MM.1S (cell line): ENCODE measurements around the gene TMEM143.

Experiments used
- DNase-seq: peaks from one replicate; pipeline ENCODE4 v3.0.0-alpha.2; 2015
- H2AFZ ChIP-seq: fragments of 300-600 bp; sonication (generic); 2 replicates; pipeline ENCODE4 v1.6.0; 2016; ENCODE audit warnings: antibody characterized with exemption, low read length
- H3F3A ChIP-seq: fragments of 300-600 bp; sonication (generic); 2 replicates; pipeline ENCODE4 v1.6.1; 2016; ENCODE audit warnings: mild to moderate bottlenecking, antibody characterized with exemption, low read length, moderate library complexity, mixed read lengths; ENCODE audit not compliant: insufficient read depth
- H3K27ac ChIP-seq: fragments of 300-600 bp; sonication (generic); 2 replicates; pipeline ENCODE4 v1.5.1; 2016; ENCODE audit warnings: mild to moderate bottlenecking, low read length
- H3K27me3 ChIP-seq: fragments of 300-600 bp; sonication (generic); replicated peaks from 2 replicates; pipeline ENCODE4 v1.6.0; 2016; ENCODE audit warnings: low read length; ENCODE audit not compliant: insufficient read depth
- H3K36me3 ChIP-seq: fragments of 300-600 bp; sonication (generic); replicated peaks from 2 replicates; pipeline ENCODE4 v1.6.1; 2016; ENCODE audit warnings: mild to moderate bottlenecking, low read length, mixed read lengths; ENCODE audit not compliant: insufficient read depth
- H3K4me1 ChIP-seq: fragments of 300-600 bp; sonication (generic); 2 replicates; pipeline ENCODE4 v1.6.1; 2016; ENCODE audit warnings: low read length, mixed read lengths
- H3K4me2 ChIP-seq: fragments of 300-600 bp; sonication (generic); 2 replicates; pipeline ENCODE4 v1.6.0; 2016; ENCODE audit warnings: low read depth, low read length
- H3K4me3 ChIP-seq: fragments of 300-600 bp; sonication (generic); 2 replicates; pipeline ENCODE4 v1.5.1; 2016; ENCODE audit warnings: low read length, mixed read lengths
- H3K79me2 ChIP-seq: fragments of 300-600 bp; sonication (generic); 2 replicates; pipeline ENCODE4 v1.6.1; 2016; ENCODE audit warnings: mixed run types, low read length, mixed read lengths
- H3K9ac ChIP-seq: fragments of 300-600 bp; sonication (generic); 2 replicates; pipeline ENCODE4 v1.6.1; 2016; ENCODE audit warnings: low read length, mixed read lengths
- H3K9me2 ChIP-seq: fragments of 300-600 bp; sonication (generic); replicated peaks from 2 replicates; pipeline ENCODE4 v1.6.1; 2016; ENCODE audit warnings: mild to moderate bottlenecking, low read length, mixed read lengths; ENCODE audit not compliant: insufficient read depth
- H3K9me3 ChIP-seq: fragments of 300-600 bp; sonication (generic); replicated peaks from 2 replicates; pipeline ENCODE4 v1.6.1; 2016; ENCODE audit warnings: mild to moderate bottlenecking, low read length, mixed read lengths; ENCODE audit not compliant: insufficient read depth
- H4K20me1 ChIP-seq: fragments of 300-600 bp; sonication (generic); 2 replicates; pipeline ENCODE4 v1.6.1; 2016; ENCODE audit warnings: mild to moderate bottlenecking, low read length, moderate library complexity, mixed read lengths; ENCODE audit not compliant: insufficient read depth
- CTCF ChIP-seq: fragments of 300-600 bp; sonication (generic); IDR thresholded peaks from 2 replicates; pipeline ENCODE4 v1.5.1; 2016; ENCODE audit warnings: antibody characterized with exemption, low read length, mixed read lengths
- EZH2 ChIP-seq: fragments of 300-600 bp; sonication (generic); optimal IDR thresholded peaks from 2 replicates; pipeline ENCODE3; 2017; ENCODE audit warnings: low read depth, mild to moderate bottlenecking, antibody characterized with exemption, low read length, mixed read lengths
- EZH2phosphoT487 ChIP-seq: fragments of 300-600 bp; sonication (generic); IDR thresholded peaks from 2 replicates; pipeline ENCODE4 v1.6.1; 2018; ENCODE audit warnings: antibody characterized with exemption, low read length

Gene TMEM143

GRCh38 chr19:48330012-48330681, 33.6 kb downstream of the TMEM143 start:
- DNase-seq, result peak; percentile 96
- no peak for TF ChIP-seq EZH2phosphoT487
- peak; percentile 18 for TF ChIP-seq CTCF
- no peak for TF ChIP-seq EZH2
- Histone ChIP-seq H3K9me2 (no peaks in the 10 kb centered on the region), H3F3A (peaks cover 37% of the 10 kb centered on the region), H3K27ac (peak overlapping the region; percentile 81), H3K36me3 (no peaks in the 10 kb centered on the region), H3K9ac (peak overlapping the region; percentile 66), H3K27me3 (no peaks in the 10 kb centered on the region), H3K4me1 (peaks cover 24% of the 10 kb centered on the region; the same call in 1 of the 2 replicates), H3K79me2 (0 out of 2 replicates have a peak, but pooled peaks cover 2% of the 10 kb centered on the region), H4K20me1 (no peaks in the 10 kb centered on the region), H3K9me3 (no peaks in the 10 kb centered on the region), H2AFZ (peak overlapping the region; percentile 73), H3K4me3 (peak overlapping the region; percentile 54), H3K4me2 (peak overlapping the region; percentile 95)

DNA sequence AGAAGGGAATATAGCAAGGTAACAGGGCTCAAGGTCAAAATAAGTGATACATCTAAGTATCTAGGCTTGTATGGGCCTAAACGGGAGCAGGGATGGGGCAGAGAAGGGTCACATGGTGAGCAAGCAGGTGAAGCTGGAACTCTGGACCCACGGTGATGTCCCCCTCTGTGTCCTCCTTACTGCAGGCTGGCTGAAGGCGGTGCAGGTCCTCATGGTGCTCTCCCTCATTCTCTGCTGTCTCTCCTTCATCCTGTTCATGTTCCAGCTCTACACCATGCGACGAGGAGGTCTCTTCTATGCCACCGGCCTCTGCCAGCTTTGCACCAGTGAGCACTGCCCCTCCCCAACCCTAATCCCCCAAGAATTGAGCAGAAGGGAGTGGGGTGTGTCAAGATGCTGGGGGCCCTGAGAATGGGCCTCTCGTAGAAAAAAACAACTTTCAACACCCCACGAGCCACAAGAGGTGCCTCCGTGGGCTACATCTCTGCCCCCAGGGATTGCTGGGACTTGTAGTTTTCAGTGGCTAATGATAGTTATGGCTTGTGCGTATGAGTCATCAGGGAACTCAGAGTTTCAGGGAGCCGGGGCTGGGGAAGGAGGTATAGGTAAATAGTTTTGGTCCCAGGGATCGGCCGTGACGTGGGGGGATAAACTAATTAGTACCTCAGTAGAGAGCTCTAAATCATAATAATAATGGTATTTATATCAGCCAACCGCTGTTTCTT, 34.4 kb downstream of the TMEM143 start:
- TF ChIP-seq CTCF (no peak), EZH2 (no peak)
- Histone ChIP-seq H3K36me3 (no peaks in the 10 kb centered on the region), H2AFZ (peak overlapping the region; percentile 73), H3K4me1 (peaks cover 24% of the 10 kb centered on the region; the same call in 1 of the 2 replicates), H3K9me2 (no peaks in the 10 kb centered on the region), H3K9ac (peak overlapping the region; percentile 44; the same call in 1 of the 2 replicates), H3K79me2 (0 out of 2 replicates have a peak, but pooled peaks cover 2% of the 10 kb centered on the region), H4K20me1 (no peaks in the 10 kb centered on the region), H3K9me3 (no peaks in the 10 kb centered on the region), H3F3A (peaks cover 37% of the 10 kb centered on the region), H3K4me2 (peak overlapping the region; percentile 95), H3K27me3 (no peaks in the 10 kb centered on the region), H3K4me3 (peak overlapping the region; percentile 54), H3K27ac (peak overlapping the region; percentile 81; the same call in 1 of the 2 replicates)
- DNase-seq, result peak; percentile 39

DNA sequence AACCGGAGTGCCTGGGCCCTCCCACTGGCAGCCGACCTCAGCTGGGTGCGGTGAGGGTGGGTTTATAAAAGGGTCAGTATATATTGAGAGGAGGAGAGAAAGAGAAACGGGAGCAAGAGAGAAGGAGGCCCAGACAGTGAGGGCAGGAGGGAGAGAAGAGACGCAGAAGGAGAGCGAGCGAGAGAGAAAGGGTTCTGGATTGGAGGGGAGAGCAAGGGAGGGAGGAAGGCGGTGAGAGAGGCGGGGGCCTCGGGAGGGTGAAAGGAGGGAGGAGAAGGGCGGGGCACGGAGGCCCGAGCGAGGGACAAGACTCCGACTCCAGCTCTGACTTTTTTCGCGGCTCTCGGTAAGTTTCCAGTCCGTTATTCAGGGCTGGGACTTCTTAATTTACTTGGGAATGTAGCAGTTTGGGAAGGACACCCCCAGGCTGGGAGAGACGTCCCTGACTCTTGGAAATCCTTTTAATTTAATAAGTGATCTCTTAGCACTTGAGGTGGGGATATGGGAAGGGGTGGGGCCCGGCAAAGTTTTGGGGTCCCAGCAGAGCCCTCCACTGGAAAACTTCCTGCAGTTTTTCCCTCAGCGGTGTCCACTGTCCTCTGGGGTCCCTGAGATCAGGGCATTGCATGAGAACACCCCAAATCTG, 38.4 kb downstream of the TMEM143 start, which contains the start of gene EMP3:
Gene EMP3 (plus strand): TSS at position 288 of the 646 bp plus-strand sequence. CDS start 1,293 bp downstream, outside the sequence.
- Histone ChIP-seq H3K4me3 (peak within 1 kb of the TSS; percentile 57), H3K4me1 (peaks cover 38% of the 10 kb centered on the region), H3F3A (peaks cover 14% of the 10 kb centered on the region)

More for the DNA sequence above, 38.4 kb downstream of the TMEM143 start, which contains the start of gene EMP3:
- no peaks in the 10 kb centered on the region for H3K36me3 ChIP-seq
- H3K27ac ChIP-seq, result peak within 1 kb of the TSS; percentile 37; the same call in 1 of the 2 replicates
- H4K20me1 ChIP-seq, result no peaks in the 10 kb centered on the region
- H3K9ac ChIP-seq, result peak within 1 kb of the TSS; percentile 53; the same call in 1 of the 2 replicates
- H3K4me2 ChIP-seq, result peak within 1 kb of the TSS; percentile 86
- H3K27me3 ChIP-seq, result no peaks in the 10 kb centered on the region
- H3K79me2 ChIP-seq, result 0 out of 2 replicates have a peak, but pooled peaks cover 2% of the 10 kb centered on the region
- peak; percentile 62 for DNase-seq
- TF ChIP-seq CTCF (no peak), EZH2 (no peak), EZH2phosphoT487 (no peak)
- H2AFZ ChIP-seq, result peak within 1 kb of the TSS; percentile 75
- no peaks in the 10 kb centered on the region for H3K9me2 ChIP-seq
- no peaks in the 10 kb centered on the region for H3K9me3 ChIP-seq
